H1 (cell line): ENCODE data around the gene KATNA1. TPM values are rescaled to one million over a fixed set of nuclear protein-coding genes. Genes with fewer than 3 reads are reported as not detected.

ENCODE experiments used
- CTCF ChIA-PET: fragments of 300-600 bp; sonication (Branson Sonifier 250); formaldehyde crosslinking; loops from one replicate; lab custom pipeline; 2021; ENCODE audit not compliant: partially characterized antibody; lab: Charles Lee
- POLR2A ChIA-PET: fragments of 300-600 bp; sonication (Branson Sonifier 250); formaldehyde crosslinking; loops from one replicate; lab custom pipeline; 2021; ENCODE audit warnings: inconsistent platforms; ENCODE audit not compliant: partially characterized antibody; lab: Charles Lee
- DNase-seq, 2 experiments: peaks; one replicate each; pipeline versions ENCODE4 v3.0.0 to v3.0.0-alpha.2; 2010 to 2022; ENCODE audit warnings: low spot score in 2 of 2, low read depth in 1 of 2, mixed read lengths in 1 of 2
- FAIRE-seq: peaks from 2 replicates; lab custom pipeline; 2011; peaks lifted over from hg19 to GRCh38; lab: Jason Lieb, UNC
- H2AFZ ChIP-seq: 2 replicates; pipeline ENCODE4 v1.8.1; 2012; ENCODE audit warnings: low read length, inconsistent platforms
- H2AK5ac ChIP-seq: 2 replicates; pipeline ENCODE4 v1.6.1; 2013; ENCODE audit warnings: low read depth, low read length
- H2BK120ac ChIP-seq: replicated peaks from 2 replicates; pipeline ENCODE3; 2013; ENCODE audit warnings: low read depth, low read length, inconsistent platforms
- H2BK12ac ChIP-seq: 2 replicates; pipeline ENCODE4 v1.6.1; 2013; ENCODE audit warnings: low read depth, low read length
- H2BK15ac ChIP-seq: 2 replicates; pipeline ENCODE4 v1.6.1; 2013; ENCODE audit warnings: low read length
- H2BK20ac ChIP-seq: 2 replicates; pipeline ENCODE4 v1.6.1; 2013; ENCODE audit warnings: low read length
- H2BK5ac ChIP-seq: 2 replicates; pipeline ENCODE4 v1.6.1; 2013; ENCODE audit warnings: low read depth, low read length
- H3K14ac ChIP-seq: 2 replicates; pipeline ENCODE4 v1.6.1; 2013; ENCODE audit warnings: inconsistent platforms; ENCODE audit not compliant: insufficient read length
- H3K18ac ChIP-seq: 2 replicates; pipeline ENCODE4 v1.6.1; 2013; ENCODE audit warnings: low read length; ENCODE audit errors: extremely low read depth
- H3K23ac ChIP-seq: 2 replicates; pipeline ENCODE4 v1.6.1; 2013; ENCODE audit warnings: inconsistent platforms; ENCODE audit not compliant: insufficient read length
- H3K23me2 ChIP-seq: 2 replicates; pipeline ENCODE4 v1.6.1; 2013; ENCODE audit warnings: low read depth, low read length
- H3K27ac ChIP-seq: 2 replicates; pipeline ENCODE4 v1.6.1; 2011; ENCODE audit warnings: low read depth, low read length, inconsistent platforms
- H3K27me3 ChIP-seq, 4 experiments: replicated peaks in 1 of 4; 1 replicate in 1 of 4; 2 replicates in 3 of 4; pipeline versions ENCODE4 v1.6.1 to v1.8.1; 2011 to 2013; ENCODE audit warnings: low read length in 3 of 4, mild to moderate bottlenecking in 3 of 4, inconsistent platforms in 2 of 4, mixed read lengths in 2 of 4, moderate library complexity in 1 of 4; ENCODE audit not compliant: control insufficient read depth in 3 of 4, insufficient read depth in 3 of 4; ENCODE audit errors: extremely low read depth in 1 of 4
- H3K36me3 ChIP-seq, 4 experiments: 2 replicates each; pipeline versions ENCODE4 v1.6.1 to v1.8.1; 2011 to 2013; ENCODE audit warnings: mild to moderate bottlenecking in 4 of 4, low read length in 3 of 4, moderate library complexity in 2 of 4, control low read depth in 1 of 4, inconsistent platforms in 1 of 4; ENCODE audit not compliant: insufficient read depth in 4 of 4, control insufficient read depth in 2 of 4
- H3K4ac ChIP-seq: replicated peaks from 2 replicates; pipeline ENCODE3; 2013; ENCODE audit warnings: low read length, low read depth, mixed read lengths, inconsistent platforms; ENCODE audit not compliant: insufficient read length
- H3K4me1 ChIP-seq, 4 experiments: replicated peaks in 1 of 4; 1 replicate in 1 of 4; 2 replicates in 3 of 4; pipeline versions ENCODE4 v1.6.1 to v1.8.1; 2011 to 2013; ENCODE audit warnings: low read length in 3 of 4, inconsistent platforms in 2 of 4, mixed read lengths in 1 of 4; ENCODE audit not compliant: insufficient read depth in 4 of 4, control insufficient read depth in 3 of 4
- H3K4me2 ChIP-seq, 2 experiments: 2 replicates each; pipeline versions ENCODE4 v1.6.1 to v1.8.1; 2011 to 2013; ENCODE audit warnings: low read depth in 2 of 2, low read length in 2 of 2, control low read depth in 1 of 2, inconsistent platforms in 1 of 2, mild to moderate bottlenecking in 1 of 2; ENCODE audit not compliant: insufficient read depth in 1 of 2
- H3K4me3 ChIP-seq, 4 experiments: fragments of 200-600, 300-600 bp in 1 of 4; sonication (generic), shearing (Covaris generic), sonication (Bioruptor Twin) in 1 of 4; 2 replicates each; pipeline versions ENCODE4 v1.5.1 to v1.8.1; 2011 to 2016; ENCODE audit warnings: low read length in 4 of 4, low read depth in 3 of 4, control low read depth in 2 of 4, inconsistent platforms in 2 of 4, mild to moderate bottlenecking in 2 of 4, mixed read lengths in 1 of 4, moderate library complexity in 1 of 4; ENCODE audit not compliant: insufficient read depth in 2 of 4; ENCODE audit errors: extremely low read depth in 1 of 4
- H3K56ac ChIP-seq: replicated peaks from 2 replicates; pipeline ENCODE3; 2013; ENCODE audit warnings: low read depth, mild to moderate bottlenecking, mixed read lengths, low read length, inconsistent platforms; ENCODE audit not compliant: insufficient read length
- H3K79me1 ChIP-seq: 2 replicates; pipeline ENCODE4 v1.6.1; 2013; ENCODE audit warnings: low read depth, low read length, control low read depth
- H3K79me2 ChIP-seq, 2 experiments: 2 replicates each; pipeline versions ENCODE4 v1.6.1 to v1.8.1; 2012 to 2013; ENCODE audit warnings: low read length in 2 of 2, mild to moderate bottlenecking in 2 of 2, inconsistent platforms in 1 of 2; ENCODE audit not compliant: insufficient read depth in 2 of 2, control insufficient read depth in 1 of 2
- H3K9ac ChIP-seq, 4 experiments: replicated peaks in 1 of 4; 1 replicate in 1 of 4; 2 replicates in 3 of 4; pipeline versions ENCODE4 v1.6.1 to v1.8.1; 2011 to 2013; ENCODE audit warnings: low read depth in 3 of 4, low read length in 3 of 4, control low read depth in 2 of 4, mild to moderate bottlenecking in 2 of 4, moderate library complexity in 2 of 4, inconsistent platforms in 1 of 4; ENCODE audit errors: extremely low read depth in 1 of 4
- H3K9me3 ChIP-seq, 2 experiments: 2 replicates each; pipeline versions ENCODE4 v1.6.1 to v1.8.1; 2012 to 2013; ENCODE audit warnings: mild to moderate bottlenecking in 2 of 2, moderate library complexity in 2 of 2, control low read depth in 1 of 2, inconsistent platforms in 1 of 2, low read depth in 1 of 2, low read length in 1 of 2, mixed read lengths in 1 of 2; ENCODE audit not compliant: insufficient read depth in 2 of 2
- H4K20me1 ChIP-seq, 2 experiments: replicated peaks in 1 of 2; 2 replicates each; pipeline versions ENCODE3 to v1.8.1; 2011 to 2013; ENCODE audit warnings: inconsistent platforms in 2 of 2, low read length in 2 of 2, mild to moderate bottlenecking in 1 of 2; ENCODE audit not compliant: insufficient read depth in 2 of 2, control insufficient read depth in 1 of 2
- H4K5ac ChIP-seq: 2 replicates; pipeline ENCODE4 v1.6.1; 2013; ENCODE audit warnings: low read length, low read depth, mixed read lengths, inconsistent platforms; ENCODE audit not compliant: insufficient read length
- H4K8ac ChIP-seq: 2 replicates; pipeline ENCODE4 v1.8.0; 2013; ENCODE audit warnings: mild to moderate bottlenecking, moderate library complexity, low read length, inconsistent platforms; ENCODE audit not compliant: insufficient read depth; ENCODE audit errors: extremely low read depth
- H4K91ac ChIP-seq: replicated peaks from 2 replicates; pipeline ENCODE3; 2013; ENCODE audit warnings: low read length, mixed read lengths, inconsistent platforms; ENCODE audit not compliant: insufficient read length
- ATF3 ChIP-seq: IDR thresholded peaks from 2 replicates; pipeline ENCODE4 v1.6.1; 2011; ENCODE audit warnings: low read depth, mild to moderate bottlenecking, low read length; ENCODE audit not compliant: insufficient read depth
- BACH1 ChIP-seq: IDR thresholded peaks from 2 replicates; pipeline ENCODE4 v1.6.1; 2012; ENCODE audit warnings: low read length, improper control_type of control experiment
- BCL11A ChIP-seq, 2 experiments: IDR thresholded peaks; one replicate each; pipeline ENCODE4 v1.6.1; 2011; ENCODE audit warnings: low read depth in 2 of 2, low read length in 2 of 2, mild to moderate bottlenecking in 2 of 2
- KDM1A ChIP-seq: fragments of 200-600, 300-600 bp; sonication (generic); IDR thresholded peaks from 2 replicates; pipeline ENCODE4 v1.7.1; 2016; ENCODE audit warnings: mild to moderate bottlenecking, low read length, borderline replicate concordance
- POLR2A ChIP-seq, 2 experiments: IDR thresholded peaks; 1 replicate in 1 of 2; 2 replicates in 1 of 2; pipeline ENCODE4 v1.6.1; 2011; ENCODE audit warnings: low read depth in 2 of 2, low read length in 2 of 2, mild to moderate bottlenecking in 2 of 2; ENCODE audit errors: control extremely low read depth in 1 of 2
- RNF2 ChIP-seq: fragments of 200-900, 300-1000 bp; sonication (generic); IDR thresholded peaks from 2 replicates; pipeline ENCODE4 v1.7.1; 2016; ENCODE audit warnings: borderline replicate concordance, low read depth, mild to moderate bottlenecking, antibody characterized with exemption, low read length; ENCODE audit not compliant: poor library complexity, severe bottlenecking; ENCODE audit errors: missing control alignments
- SAP30 ChIP-seq: fragments of 300-600 bp; sonication (generic); IDR thresholded peaks from 2 replicates; pipeline ENCODE4 v1.7.1; 2012; ENCODE audit warnings: low read length, moderate library complexity, mild to moderate bottlenecking, inconsistent platforms; ENCODE audit not compliant: insufficient read depth, insufficient replicate concordance
- SIN3A ChIP-seq, 2 experiments: IDR thresholded peaks in 1 of 2; conservative IDR thresholded peaks in 1 of 2; 2 replicates each; pipeline ENCODE4 v1.6.1; 2011 to 2012; ENCODE audit warnings: low read length in 2 of 2, improper control_type of control experiment in 1 of 2, low read depth in 1 of 2, mild to moderate bottlenecking in 1 of 2
- SP1 ChIP-seq: IDR thresholded peaks from 2 replicates; pipeline ENCODE4 v1.6.1; 2011; ENCODE audit warnings: low read depth, low read length
- SUZ12 ChIP-seq: fragments of 200-600 bp; sonication (generic); IDR thresholded peaks from 2 replicates; pipeline ENCODE4 v1.6.1; 2012; ENCODE audit warnings: mild to moderate bottlenecking, inconsistent platforms, low read length, moderate library complexity, mixed read lengths
- TAF7 ChIP-seq: optimal IDR thresholded peaks from 2 replicates; pipeline ENCODE3; 2011; ENCODE audit warnings: low read depth, mild to moderate bottlenecking, inconsistent platforms, low read length, moderate library complexity, borderline replicate concordance
- WGBS, 2 experiments: shearing (Covaris generic) in 1 of 2; methylation state at CpG; one replicate each; pipeline versions ENCODE4 v1.1.6 to v1.1.7; 2013 to 2015; ENCODE audit warnings: low lambda C conversion rate in 2 of 2, mixed read lengths in 2 of 2, inconsistent platforms in 1 of 2, low coverage in 1 of 2, missing lambda C conversion rate in 1 of 2; ENCODE audit not compliant: insufficient replicate concordance in 2 of 2, insufficient coverage in 1 of 2, insufficient read length in 1 of 2; ENCODE audit errors: extremely low coverage in 1 of 2, missing lambda C conversion rate in 1 of 2; 5-methylcytosine and 5-hydroxymethylcytosine counted together
- polyA plus RNA-seq, 7 experiments: library from polyadenylated mRNA; depleted of rRNA in 3 of 7; stranded (reverse) in 5 of 7; unstranded in 2 of 7; fragments of >200 nt in 5 of 7; fragments of 200-250 nt in 2 of 7; gene quantifications; 1 replicate in 5 of 7; 2 replicates in 1 of 7; 4 replicates in 1 of 7; pipeline versions ENCODE4 v1.2.1 to v1.2.3, GENCODE V29; 2011 to 2013; ENCODE audit warnings: missing spikeins in 2 of 7, mixed read lengths in 2 of 7
- total RNA-seq: library from RNA; stranded (reverse); fragmentation: NEBNext Ultra II Directional; extraction: Animal tissue kit (Norgen Biotek cat#: 25700); gene quantifications from 2 replicates; pipeline ENCODE4 v1.2.1, GENCODE V29; 2021
- TF ChIP-seq, protein P1 (sequence below): IDR thresholded peaks from 2 replicates; pipeline ENCODE4 v1.6.1; 2011; ENCODE audit warnings: low read length, improper control_type of control experiment

The KATNA1 gene
- total and polyA plus RNA-seq, 2 of the 8 experiments (the other 6 are each of a cell fraction or from before 2014, with no cell fraction given): 7.6 to 20.3 TPM

DNA sequence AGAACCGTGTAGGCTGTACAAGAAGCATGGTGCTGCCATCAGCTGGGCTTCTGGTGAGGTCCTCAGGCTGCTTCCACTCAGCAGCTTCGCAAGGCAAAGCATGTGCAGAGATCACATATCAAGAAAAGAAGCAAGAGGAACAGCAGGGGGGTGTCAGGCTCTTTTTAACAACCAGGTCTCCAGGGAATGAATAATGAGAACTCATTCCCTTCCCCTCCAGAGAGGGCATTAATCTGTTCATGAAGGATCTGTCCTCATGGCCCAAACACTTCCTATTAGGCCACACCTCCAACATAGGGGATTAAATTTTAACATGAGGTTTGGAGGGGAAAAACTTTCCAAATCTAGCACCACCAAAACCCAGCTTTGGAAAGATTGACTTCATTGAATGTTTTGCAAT is 62.4 kb downstream of the KATNA1 start:
- Histone ChIP-seq H3K9me3 (no peaks in the 10 kb centered on the region), H2BK12ac (no peak overlapping the region), H3K27ac (no peak overlapping the region), H3K4me1 (no peaks in the 10 kb centered on the region), H3K4ac (no peak overlapping the region), H4K91ac (no peak overlapping the region), H3K4me2 (no peak overlapping the region), H2BK120ac (no peak overlapping the region), H4K20me1 (peaks cover 2% of the 10 kb centered on the region in 2 experiments), H4K8ac (no peak overlapping the region), H2AK5ac (no peak overlapping the region), H3K9ac (no peak overlapping the region), H3K23ac (no peak overlapping the region), H3K4me3 (no peak overlapping the region), H2BK20ac (no peak overlapping the region), H3K79me2 (no peaks in the 10 kb centered on the region), H2AFZ (no peak overlapping the region), H2BK5ac (no peak overlapping the region), H3K14ac (no peak overlapping the region), H3K36me3 (peaks cover 4 to 56% (median 21%) of the 10 kb centered on the region in 4 experiments), H3K18ac (no peak overlapping the region), H3K27me3 (no peaks in the 10 kb centered on the region), H3K79me1 (no peaks in the 10 kb centered on the region; the same call in 1 of the 2 replicates), H2BK15ac (no peak overlapping the region), H4K5ac (no peak overlapping the region), H3K23me2 (no peaks in the 10 kb centered on the region), H3K56ac (no peak overlapping the region)
- ChIA-PET CTCF (no interaction called here), POLR2A (interaction anchor here (0.8 to 5.3 kb wide), 4 partner anchors 11 to 27 kb away, joined by 3 to 24 read pairs (median 4); no protein-coding TSS in a partner anchor)
- DNase-seq: no peak
- FAIRE-seq: no peak
- WGBS, 2 experiments: 97% methylated on average over 2 of the region's 2 CpGs; no CpG with 5 or more reads in 1 of the 2 experiments
- no peak for TF ChIP-seq KDM1A
- TF ChIP-seq SUZ12: no peak
- TF ChIP-seq POLR2A (IDR thresholded peaks at IDR 0.05; ENCODE audit: control extremely low read depth in 1 of 2, low read depth in 2 of 2, low read length in 2 of 2): no peak
- TF ChIP-seq SAP30: no peak
- TF ChIP-seq, protein P1, sequence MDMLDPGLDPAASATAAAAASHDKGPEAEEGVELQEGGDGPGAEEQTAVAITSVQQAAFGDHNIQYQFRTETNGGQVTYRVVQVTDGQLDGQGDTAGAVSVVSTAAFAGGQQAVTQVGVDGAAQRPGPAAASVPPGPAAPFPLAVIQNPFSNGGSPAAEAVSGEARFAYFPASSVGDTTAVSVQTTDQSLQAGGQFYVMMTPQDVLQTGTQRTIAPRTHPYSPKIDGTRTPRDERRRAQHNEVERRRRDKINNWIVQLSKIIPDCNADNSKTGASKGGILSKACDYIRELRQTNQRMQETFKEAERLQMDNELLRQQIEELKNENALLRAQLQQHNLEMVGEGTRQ: no peak
- no peak for TF ChIP-seq BACH1
- no peak for TF ChIP-seq ATF3
- TF ChIP-seq SIN3A (conservative IDR thresholded peaks at IDR 0.05 in 1 of 2, IDR thresholded peaks at IDR 0.05 in 1 of 2; ENCODE audit: low read depth in 1 of 2, low read length in 2 of 2): no peak
- TF ChIP-seq RNF2: no peak
- no peak for TF ChIP-seq SP1
- no peak for TF ChIP-seq BCL11A (IDR thresholded peaks at IDR 0.05; ENCODE audit: low read depth in 2 of 2, low read length in 2 of 2)
- no peak for TF ChIP-seq TAF7
